Coronary artery (tissue), 2 donors: ENCODE results near the gene ARRDC2.

ENCODE experiments used
- DNase-seq: peaks from one replicate; pipeline ENCODE4 v3.0.0-alpha.2; 2017; ENCODE audit warnings: low spot score
- H3K27ac ChIP-seq, 2 donors: fragments of 200-600 bp; sonication (generic); one replicate each; pipeline ENCODE4 v1.5.1; 2016 to 2019
- H3K4me3 ChIP-seq: fragments of 200-600 bp; sonication (generic); 2 replicates; pipeline ENCODE4 v1.5.1; 2016; ENCODE audit warnings: mild to moderate bottlenecking, moderate library complexity
- CTCF ChIP-seq: fragments of 200-600 bp; sonication (generic); IDR thresholded peaks from one replicate; pipeline ENCODE4 v1.5.1; 2019; ENCODE audit warnings: antibody characterized with exemption

The ARRDC2 gene

GRCh38 chr19:17993076-17993813 is 14.7 kb upstream of the ARRDC2 start:
- DNase-seq: no peak
- no peak for TF ChIP-seq CTCF
- no peak overlapping the region for H3K27ac ChIP-seq
- no peak overlapping the region for H3K4me3 ChIP-seq

GRCh38 chr19:17996826-17997316 is 11.1 kb upstream of the ARRDC2 start:
- peak; percentile 98 for TF ChIP-seq CTCF
- Histone ChIP-seq H3K4me3 (no peak overlapping the region), H3K27ac (no peak overlapping the region)
- DNase-seq: peak; percentile 87

GRCh38 chr19:17997969-17998826 is 9.8 kb upstream of the ARRDC2 start:
- TF ChIP-seq CTCF: no peak
- peak overlapping the region in 1 of 2 donors; percentile 52 for H3K27ac ChIP-seq
- DNase-seq: peak; percentile 81
- no peak overlapping the region for H3K4me3 ChIP-seq

GRCh38 chr19:17998827-17999150 is 9.2 kb upstream of the ARRDC2 start:
- Histone ChIP-seq H3K4me3 (no peak overlapping the region), H3K27ac (peak overlapping the region in 1 of 2 donors; percentile 52)
- no peak for DNase-seq
- no peak for TF ChIP-seq CTCF

- peak overlapping the region; percentile 96 for H3K27ac ChIP-seq
- DNase-seq: peak; percentile 77
Observed at GRCh38 chr19:17999684-18000479, 8.1 kb upstream of the ARRDC2 start.

More at GRCh38 chr19:17999684-18000479, 8.1 kb upstream of the ARRDC2 start:
- no peak for TF ChIP-seq CTCF
- H3K4me3 ChIP-seq: peak overlapping the region; percentile 95
